Ovary (tissue), 9 donors: ENCODE measurements around the gene WWTR1. TPM values are rescaled to one million over a fixed set of nuclear protein-coding genes. Genes with fewer than 3 reads are reported as not detected.

ENCODE experiments used
- DNase-seq, 5 donors: peaks; one replicate each; pipeline ENCODE4 v3.0.0-alpha.2; 2019 to 2020
- H3K27ac ChIP-seq, 2 donors: fragments of 200-600 bp; one replicate each; pipeline versions ENCODE4 v1.5.1 to v1.8.0; 2019 to 2022
- H3K27me3 ChIP-seq: fragments of 200-600 bp; one replicate; pipeline ENCODE4 v1.8.0; 2022
- H3K36me3 ChIP-seq: fragments of 200-600 bp; sonication (generic); one replicate; pipeline ENCODE4 v1.5.1; 2019
- H3K4me1 ChIP-seq: one replicate; pipeline ENCODE4 v1.8.1; 2013; ENCODE audit warnings: mild to moderate bottlenecking, moderate library complexity; ENCODE audit not compliant: insufficient read depth
- H3K4me3 ChIP-seq: fragments of 200-600 bp; sonication (generic); one replicate; pipeline ENCODE4 v1.5.1; 2017
- H3K9me3 ChIP-seq, 2 donors: fragments of 200-600 bp in 1 of 2; sonication (generic) in 1 of 2; one replicate each; pipeline versions ENCODE4 v1.5.1 to v1.8.1; 2013 to 2019; ENCODE audit warnings: mild to moderate bottlenecking in 1 of 2, moderate library complexity in 1 of 2
- EP300 ChIP-seq: sonication (generic); formaldehyde crosslinking; IDR thresholded peaks from one replicate; pipeline ENCODE4 v1.6.1; 2017; ENCODE audit warnings: antibody characterized with exemption
- POLR2A ChIP-seq: fragments of 450-650 bp; IDR thresholded peaks from one replicate; pipeline ENCODE4 v1.6.1; 2017; ENCODE audit warnings: antibody characterized with exemption, mild to moderate bottlenecking, moderate library complexity
- WGBS, 3 donors: extraction: QIAGEN DNeasy Blood & Tissue Kit in 1 of 3; methylation state at CpG; one replicate each; pipeline versions ENCODE4 v1.1.5 to v1.1.7; 2013 to 2017; 5-methylcytosine and 5-hydroxymethylcytosine counted together
- intact Hi-C, 4 donors: fragments of 100-400 bp; cut with DNase I; formaldehyde crosslinking; loops; one replicate each; pipeline versions ENCODE4 v1.11.0 to v1.15.1; 2022 to 2023
- polyA plus RNA-seq, 2 donors: library from polyadenylated mRNA; stranded (reverse); fragments of 200-250 nt in 1 of 2; fragments of 350-450 nt in 1 of 2; fragmentation: Illumina TruSeq in 1 of 2; extraction: RNeasy Lipid Tissue Mini Kit (QIAGEN cat#74804) in 1 of 2; gene quantifications; one replicate each; pipeline ENCODE4 v1.2.3, GENCODE V29; 2013 to 2014
- small RNA-seq: library from RNA; depleted of rRNA; stranded (forward); fragments of <200 nt; gene quantifications from one replicate; pipeline ENCODE3, GENCODE V24; 2016
- total RNA-seq, 7 donors: library from RNA; depleted of rRNA in 2 of 7; stranded (reverse); fragments of >200 nt in 2 of 7; fragmentation: NEBNext Ultra II Directional in 3 of 7; extraction: Animal tissue kit (Norgen Biotek cat#: 25700) in 3 of 7; gene quantifications; one replicate each; pipeline versions ENCODE4 v1.1.0 to v1.2.4, GENCODE V29; 2016 to 2023
- TF ChIP-seq, protein P1 (sequence below), 3 donors: fragments of 450-650 bp in 2 of 3; fragments of 200-600 bp in 1 of 3; IDR thresholded peaks; one replicate each; pipeline versions ENCODE4 v1.5.1 to v1.8.0; 2016 to 2022; ENCODE audit warnings: antibody characterized with exemption in 3 of 3, mild to moderate bottlenecking in 1 of 3
- donor health status: DM: no; HTN: no; CAD: no; lungs with moderate emphysema.
- donor health status: DM: no; HTN: no; CAD: no.
- donor health status: Bipolar disorder and iron deficiency.
- donor health status: DM: yes; HTN: yes; CAD: no.
- donor health status: DM: no; HTN: no; CAD: no.
- donor health status: DM: yes; HTN: yes; CAD: no.

Gene WWTR1
- total and polyA plus RNA-seq, 9 donors, result 65.4 to 160 (median 96.4) TPM

DNA sequence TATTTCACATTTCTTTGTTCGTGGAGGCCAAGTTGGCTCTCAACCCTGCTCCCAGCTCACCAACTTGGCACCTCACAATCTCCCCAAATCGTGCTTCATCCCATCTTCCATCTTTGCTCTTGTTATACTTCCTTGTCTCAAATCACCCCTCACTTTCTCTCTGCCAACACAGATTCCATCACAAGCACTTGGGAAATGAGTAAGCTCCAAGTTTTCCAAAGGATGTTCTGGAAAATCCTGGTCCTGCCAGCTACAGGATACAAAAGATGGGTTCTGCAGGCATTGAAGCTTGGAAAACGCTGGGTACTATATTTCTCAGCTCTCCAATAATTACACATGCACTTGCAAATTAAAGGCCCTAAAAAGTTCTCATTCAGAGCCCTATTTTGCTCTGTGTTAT lies 187.4 kb downstream of the WWTR1 start:
- Histone ChIP-seq H3K27ac (no peak overlapping the region), H3K36me3 (no peaks in the 10 kb centered on the region), H3K27me3 (no peaks in the 10 kb centered on the region), H3K9me3 (no peaks in the 10 kb centered on the region), H3K4me1 (peaks cover 7% of the 10 kb centered on the region), H3K4me3 (no peak overlapping the region)
- WGBS, 3 donors, result 61 to 69% (median 62%) methylated on average over 3 of the region's 3 CpGs
- TF ChIP-seq POLR2A (no peak), EP300 (no peak)
- TF ChIP-seq, protein P1, sequence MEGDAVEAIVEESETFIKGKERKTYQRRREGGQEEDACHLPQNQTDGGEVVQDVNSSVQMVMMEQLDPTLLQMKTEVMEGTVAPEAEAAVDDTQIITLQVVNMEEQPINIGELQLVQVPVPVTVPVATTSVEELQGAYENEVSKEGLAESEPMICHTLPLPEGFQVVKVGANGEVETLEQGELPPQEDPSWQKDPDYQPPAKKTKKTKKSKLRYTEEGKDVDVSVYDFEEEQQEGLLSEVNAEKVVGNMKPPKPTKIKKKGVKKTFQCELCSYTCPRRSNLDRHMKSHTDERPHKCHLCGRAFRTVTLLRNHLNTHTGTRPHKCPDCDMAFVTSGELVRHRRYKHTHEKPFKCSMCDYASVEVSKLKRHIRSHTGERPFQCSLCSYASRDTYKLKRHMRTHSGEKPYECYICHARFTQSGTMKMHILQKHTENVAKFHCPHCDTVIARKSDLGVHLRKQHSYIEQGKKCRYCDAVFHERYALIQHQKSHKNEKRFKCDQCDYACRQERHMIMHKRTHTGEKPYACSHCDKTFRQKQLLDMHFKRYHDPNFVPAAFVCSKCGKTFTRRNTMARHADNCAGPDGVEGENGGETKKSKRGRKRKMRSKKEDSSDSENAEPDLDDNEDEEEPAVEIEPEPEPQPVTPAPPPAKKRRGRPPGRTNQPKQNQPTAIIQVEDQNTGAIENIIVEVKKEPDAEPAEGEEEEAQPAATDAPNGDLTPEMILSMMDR (IDR thresholded peaks at IDR 0.05), result no peak
- intact Hi-C loops, result loop anchor here in 3 of 4 donors (10.0 kb wide), 3 partner anchors 106 to 346 kb away; partner anchors contain the start of gene HPS3 (in 1 of the 3)
- no peak for DNase-seq

DNA sequence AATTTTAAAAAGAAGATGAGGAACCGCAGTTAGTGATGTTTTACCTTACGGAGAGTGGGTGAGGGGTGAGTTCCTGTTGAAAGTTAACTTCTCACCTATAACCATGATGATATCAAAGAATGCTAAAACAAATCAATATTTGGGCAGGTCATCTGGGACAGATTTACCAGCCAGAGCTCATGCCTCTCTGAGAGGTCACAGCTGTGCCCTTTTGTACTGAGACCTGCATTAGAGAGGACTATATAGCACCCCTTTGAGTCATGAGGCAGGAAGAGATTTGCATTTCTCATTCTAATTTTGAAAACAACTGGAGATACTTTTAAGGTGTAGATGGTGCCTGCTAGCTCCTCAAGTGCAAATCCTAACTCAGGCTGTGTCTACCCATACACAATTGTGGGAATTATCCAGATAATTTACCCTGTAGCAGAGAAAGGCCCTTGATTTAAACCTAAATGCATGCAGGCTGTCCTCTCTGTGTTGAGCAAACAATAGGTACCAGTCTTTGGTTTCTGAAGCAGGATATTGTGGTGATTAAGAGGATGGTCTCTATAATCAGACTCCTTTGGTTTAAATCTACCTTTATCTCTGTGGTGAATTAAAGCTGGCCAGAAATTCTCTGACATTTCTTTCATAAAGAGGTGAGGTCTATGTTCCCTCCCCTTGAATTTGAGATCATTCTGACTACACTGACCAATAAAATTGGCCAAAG lies 189.2 kb downstream of the WWTR1 start:
- H3K4me3 ChIP-seq, result no peak overlapping the region

More for the DNA sequence above, 189.2 kb downstream of the WWTR1 start:
- 92 to 95% (median 93%) methylated on average over 2 of the region's 2 CpGs for WGBS, 3 donors
- H3K36me3 ChIP-seq, result no peaks in the 10 kb centered on the region
- TF ChIP-seq POLR2A, result no peak
- TF ChIP-seq, protein P1 (IDR thresholded peaks at IDR 0.05), result no peak
- no peaks in the 10 kb centered on the region for H3K27me3 ChIP-seq
- H3K9me3 ChIP-seq, result no peaks in the 10 kb centered on the region
- peaks cover 7% of the 10 kb centered on the region for H3K4me1 ChIP-seq
- DNase-seq, result no peak
- intact Hi-C loops, result loop anchor here in 1 of 4 donors (10.0 kb wide), 1 partner anchor 504 kb away; no protein-coding TSS in a partner anchor
- no peak overlapping the region for H3K27ac ChIP-seq

Small RNAs within 50 kb of the gene (small RNA-seq; reads per million reads assigned to genes)
- not detected for gene RNU6-1098P

Other genes with a start within 250 kb of the WWTR1 start
- gene TM4SF4, start 183.3 kb downstream of the WWTR1 start, total RNA-seq, result 1 to 10 TPM in 2 of 7 donors, under 1 TPM in 1, not detected in 4; 0.12 to 6.9 (median 4.6) TPM
- gene TM4SF4, start 183.3 kb downstream of the WWTR1 start, polyA plus RNA-seq, result 1 to 10 TPM in 1 of 2 donors, under 1 TPM in 1; 0.10 to 4.5 TPM
- gene COMMD2, start 94.5 kb upstream of the WWTR1 start, total RNA-seq, result 10 to 100 TPM; 19.8 to 40.9 (median 35.2) TPM
- gene COMMD2, start 94.5 kb upstream of the WWTR1 start, polyA plus RNA-seq, result 10 to 100 TPM; 15.6 to 31.2 TPM
- 1 to 10 TPM in 1 of 7 donors, under 1 TPM in 4, not detected in 2; 0.10 to 3.8 (median 0.48) TPM for gene ANKUB1, start 134.5 kb upstream of the WWTR1 start, total RNA-seq
- gene ANKUB1, start 134.5 kb upstream of the WWTR1 start, polyA plus RNA-seq, result not detected
- 10 to 100 TPM; 49.4 to 89.4 (median 55.2) TPM for gene RNF13, start 155.2 kb upstream of the WWTR1 start, total RNA-seq
- 10 to 100 TPM; 52.5 to 54.1 TPM for gene RNF13, start 155.2 kb upstream of the WWTR1 start, polyA plus RNA-seq